Cerebellar cortex (tissue), 1 donor: Measurements from ENCODE around the gene SLC6A17.

Experiments
- DNase-seq: peaks from one replicate; pipeline ENCODE4 v3.0.0-alpha.2; 2015; ENCODE audit warnings: low spot score

SLC6A17 gene

GRCh38 chr1:110150330-110151174 lies at the start of gene SLC6A17:
SLC6A17 (plus strand) TSS chr1:110150494; CDS start chr1:110166930, 16,436 bp downstream.
- peak; percentile 62 for DNase-seq

GRCh38 chr1:110102081-110102480 lies 48.2 kb upstream of the SLC6A17 start:
- DNase-seq: no peak

- peak; percentile 81 for DNase-seq
Observed at GRCh38 chr1:110106013-110106941, 44.0 kb upstream of the SLC6A17 start.

GRCh38 chr1:110107867-110108469 lies 42.3 kb upstream of the SLC6A17 start:
- no peak for DNase-seq

- DNase-seq: no peak
Observed at GRCh38 chr1:110111081-110111480, 39.2 kb upstream of the SLC6A17 start.

GRCh38 chr1:110112143-110112542 lies 38.2 kb upstream of the SLC6A17 start, which contains the start of gene UBL4B:
UBL4B (plus strand) TSS chr1:110112443; CDS start chr1:110112535, 92 bp downstream.
- DNase-seq: no peak

- no peak for DNase-seq
Observed at GRCh38 chr1:110112656-110113055, 37.6 kb upstream of the SLC6A17 start.

- DNase-seq: no peak
Observed at GRCh38 chr1:110113551-110113950, 36.7 kb upstream of the SLC6A17 start.

- no peak for DNase-seq
Observed at GRCh38 chr1:110114173-110114572, 36.1 kb upstream of the SLC6A17 start.

GRCh38 chr1:110114784-110115183 lies 35.5 kb upstream of the SLC6A17 start:
- DNase-seq: no peak

- DNase-seq: no peak
Observed at GRCh38 chr1:110118636-110119396, 31.5 kb upstream of the SLC6A17 start.

GRCh38 chr1:110119843-110120242 lies 30.5 kb upstream of the SLC6A17 start:
- DNase-seq: no peak

GRCh38 chr1:110120960-110121561 lies 29.2 kb upstream of the SLC6A17 start:
- DNase-seq: no peak

- DNase-seq: no peak
Observed at GRCh38 chr1:110123224-110123623, 27.1 kb upstream of the SLC6A17 start.

- no peak for DNase-seq
Observed at GRCh38 chr1:110125810-110126209, 24.5 kb upstream of the SLC6A17 start.

GRCh38 chr1:110130113-110130591 lies 20.1 kb upstream of the SLC6A17 start:
- DNase-seq: no peak

- no peak for DNase-seq
Observed at GRCh38 chr1:110130989-110131388, 19.3 kb upstream of the SLC6A17 start.

- DNase-seq: no peak
Observed at GRCh38 chr1:110132682-110133081, 17.6 kb upstream of the SLC6A17 start.

GRCh38 chr1:110133436-110133835 lies 16.9 kb upstream of the SLC6A17 start:
- peak; percentile 71 for DNase-seq

GRCh38 chr1:110134050-110134595 lies 16.2 kb upstream of the SLC6A17 start:
- DNase-seq: no peak

- DNase-seq: no peak
Observed at GRCh38 chr1:110135246-110135645, 15.0 kb upstream of the SLC6A17 start.
